ENCODE measurements around the gene VRTN.

DNA sequence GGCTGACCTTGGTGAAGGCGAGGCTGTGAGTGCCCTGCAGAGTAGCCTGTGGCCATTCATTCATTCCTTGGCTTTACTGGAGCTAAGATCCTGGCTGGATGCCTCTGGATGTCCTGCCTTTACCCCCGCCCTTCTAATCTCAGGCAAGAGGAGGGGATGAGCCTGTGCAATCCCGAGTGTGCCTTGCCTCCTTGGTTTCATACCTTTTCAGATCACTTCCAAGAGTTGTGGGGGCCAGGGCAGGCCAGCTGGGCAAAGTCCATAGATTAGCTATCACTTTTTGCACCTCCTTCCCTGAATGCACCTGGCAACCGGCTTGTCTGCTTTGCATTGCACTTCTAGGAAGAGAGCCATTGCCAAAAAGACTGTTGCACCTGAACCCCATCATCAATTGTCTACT, 1.5 kb downstream of the VRTN start:
- TF ChIP-seq, protein P1, sequence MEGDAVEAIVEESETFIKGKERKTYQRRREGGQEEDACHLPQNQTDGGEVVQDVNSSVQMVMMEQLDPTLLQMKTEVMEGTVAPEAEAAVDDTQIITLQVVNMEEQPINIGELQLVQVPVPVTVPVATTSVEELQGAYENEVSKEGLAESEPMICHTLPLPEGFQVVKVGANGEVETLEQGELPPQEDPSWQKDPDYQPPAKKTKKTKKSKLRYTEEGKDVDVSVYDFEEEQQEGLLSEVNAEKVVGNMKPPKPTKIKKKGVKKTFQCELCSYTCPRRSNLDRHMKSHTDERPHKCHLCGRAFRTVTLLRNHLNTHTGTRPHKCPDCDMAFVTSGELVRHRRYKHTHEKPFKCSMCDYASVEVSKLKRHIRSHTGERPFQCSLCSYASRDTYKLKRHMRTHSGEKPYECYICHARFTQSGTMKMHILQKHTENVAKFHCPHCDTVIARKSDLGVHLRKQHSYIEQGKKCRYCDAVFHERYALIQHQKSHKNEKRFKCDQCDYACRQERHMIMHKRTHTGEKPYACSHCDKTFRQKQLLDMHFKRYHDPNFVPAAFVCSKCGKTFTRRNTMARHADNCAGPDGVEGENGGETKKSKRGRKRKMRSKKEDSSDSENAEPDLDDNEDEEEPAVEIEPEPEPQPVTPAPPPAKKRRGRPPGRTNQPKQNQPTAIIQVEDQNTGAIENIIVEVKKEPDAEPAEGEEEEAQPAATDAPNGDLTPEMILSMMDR (IDR thresholded peaks at IDR 0.05; ENCODE audit: control extremely low read depth in 1 of 3, insufficient read depth in 1 of 3, low read depth in 1 of 3, low read length in 3 of 3): no peak
- TF ChIP-seq RBBP5 (IDR thresholded peaks at IDR 0.05; ENCODE audit: borderline replicate concordance, low read depth, low read length): no peak
- no peak for TF ChIP-seq CHD1 (IDR thresholded peaks at IDR 0.05; ENCODE audit: low read depth, low read length)
- TF ChIP-seq KDM1A (IDR thresholded peaks at IDR 0.05; ENCODE audit: borderline replicate concordance, low read length): no peak
- no peak for TF ChIP-seq EZH2 (IDR thresholded peaks at IDR 0.05; ENCODE audit: low read depth, low read length, severe bottlenecking)
- no peak for TF ChIP-seq BRCA1 (IDR thresholded peaks at IDR 0.05; ENCODE audit: low read depth, low read length)
- no peak for TF ChIP-seq MAX (IDR thresholded peaks at IDR 0.05)
- TF ChIP-seq SP2 (IDR thresholded peaks at IDR 0.05; ENCODE audit: low read length): no peak
- TF ChIP-seq SIX5 (IDR thresholded peaks at IDR 0.05; ENCODE audit: low read depth, low read length): no peak
